ENCODE data around the gene TMEM61.

The TMEM61 gene

DNA sequence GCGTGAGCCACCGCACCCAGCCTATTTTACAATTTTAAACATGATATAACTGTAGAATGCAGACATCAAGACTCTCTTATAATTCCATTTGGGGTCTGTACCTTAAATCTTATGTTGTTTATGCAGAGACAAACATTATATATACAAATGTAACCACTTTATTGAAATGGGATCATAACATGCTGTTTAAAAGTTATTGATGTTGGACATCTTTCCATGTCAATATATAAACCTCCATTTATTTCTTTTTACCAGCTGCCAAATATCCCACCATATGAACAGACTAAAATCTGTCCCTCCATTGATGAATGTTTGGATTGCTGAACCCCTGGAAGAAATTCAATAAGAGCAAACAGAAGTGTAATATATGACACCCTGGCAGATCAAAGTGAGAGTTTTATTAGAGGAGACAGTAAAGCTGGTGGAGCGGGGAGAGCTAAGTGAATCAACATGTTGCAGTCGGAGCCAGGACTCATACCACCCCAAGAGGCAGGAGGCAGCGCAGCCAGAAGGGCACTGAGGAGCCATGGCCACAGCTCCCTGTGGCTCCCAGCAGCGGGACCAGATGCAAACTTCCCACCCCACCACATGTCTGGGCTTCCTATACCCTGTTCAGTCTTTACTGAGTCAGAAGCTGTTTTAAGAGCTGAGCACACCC lies 54.2 kb downstream of the TMEM61 start:
- peaks cover 14 to 37% (median 31%) of the 10 kb centered on the region in 5 donors for H3K27me3 ChIP-seq (ENCODE audit: control insufficient read depth in 5 of 5, insufficient read depth in 4 of 5, low read length in 5 of 5)
- H3K4me1 ChIP-seq (ENCODE audit: control insufficient read depth in 5 of 5, insufficient read depth in 5 of 5, low read length in 5 of 5) = peaks cover 0 to 7% (median 5%) of the 10 kb centered on the region in 5 donors
- H3K27ac ChIP-seq (ENCODE audit: low read depth, low read length) = no peak overlapping the region
- H3K4me3 ChIP-seq (ENCODE audit: low read depth in 1 of 5, low read length in 5 of 5) = no peak overlapping the region
- H3K9ac ChIP-seq (ENCODE audit: low read length in 5 of 5) = no peak overlapping the region
- no peaks in the 10 kb centered on the region for H3K9me3 ChIP-seq (ENCODE audit: control insufficient read depth in 5 of 5, low read length in 5 of 5)
- no peaks in the 10 kb centered on the region for H3K36me3 ChIP-seq (ENCODE audit: control insufficient read depth in 5 of 5, insufficient read depth in 5 of 5, low read length in 5 of 5)

DNA sequence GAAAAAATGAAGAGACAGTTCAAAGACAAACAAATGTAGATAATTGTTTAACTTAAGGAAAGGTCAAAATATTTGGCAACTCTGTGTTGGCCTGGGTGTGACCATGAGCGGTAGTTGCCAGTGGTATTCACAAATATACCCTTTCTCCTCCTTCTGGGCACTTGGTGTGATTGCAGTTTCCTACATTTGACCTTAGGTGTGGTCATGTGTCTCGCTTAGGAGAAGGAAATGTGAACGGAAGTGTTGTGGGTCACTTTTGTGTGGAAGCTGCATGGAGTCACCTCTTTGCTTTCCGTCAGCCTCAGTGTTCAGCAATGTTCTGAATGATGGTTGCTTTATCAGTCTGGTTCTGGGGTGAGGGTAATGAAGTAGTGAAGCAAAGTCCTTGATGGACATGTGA lies 55.5 kb downstream of the TMEM61 start:
- no peak overlapping the region for H3K9ac ChIP-seq (ENCODE audit: low read length in 5 of 5)
- peaks cover 0 to 20% (median 11%) of the 10 kb centered on the region in 5 donors for H3K4me1 ChIP-seq (ENCODE audit: control insufficient read depth in 5 of 5, insufficient read depth in 5 of 5, low read length in 5 of 5)
- H3K36me3 ChIP-seq (ENCODE audit: control insufficient read depth in 5 of 5, insufficient read depth in 5 of 5, low read length in 5 of 5) = no peaks in the 10 kb centered on the region
- H3K4me3 ChIP-seq (ENCODE audit: low read depth in 1 of 5, low read length in 5 of 5) = no peak overlapping the region
- peaks cover 14 to 50% (median 44%) of the 10 kb centered on the region in 5 donors for H3K27me3 ChIP-seq (ENCODE audit: control insufficient read depth in 5 of 5, insufficient read depth in 4 of 5, low read length in 5 of 5)
- H3K27ac ChIP-seq (ENCODE audit: low read depth, low read length) = no peak overlapping the region
- no peaks in the 10 kb centered on the region for H3K9me3 ChIP-seq (ENCODE audit: control insufficient read depth in 5 of 5, low read length in 5 of 5)

DNA sequence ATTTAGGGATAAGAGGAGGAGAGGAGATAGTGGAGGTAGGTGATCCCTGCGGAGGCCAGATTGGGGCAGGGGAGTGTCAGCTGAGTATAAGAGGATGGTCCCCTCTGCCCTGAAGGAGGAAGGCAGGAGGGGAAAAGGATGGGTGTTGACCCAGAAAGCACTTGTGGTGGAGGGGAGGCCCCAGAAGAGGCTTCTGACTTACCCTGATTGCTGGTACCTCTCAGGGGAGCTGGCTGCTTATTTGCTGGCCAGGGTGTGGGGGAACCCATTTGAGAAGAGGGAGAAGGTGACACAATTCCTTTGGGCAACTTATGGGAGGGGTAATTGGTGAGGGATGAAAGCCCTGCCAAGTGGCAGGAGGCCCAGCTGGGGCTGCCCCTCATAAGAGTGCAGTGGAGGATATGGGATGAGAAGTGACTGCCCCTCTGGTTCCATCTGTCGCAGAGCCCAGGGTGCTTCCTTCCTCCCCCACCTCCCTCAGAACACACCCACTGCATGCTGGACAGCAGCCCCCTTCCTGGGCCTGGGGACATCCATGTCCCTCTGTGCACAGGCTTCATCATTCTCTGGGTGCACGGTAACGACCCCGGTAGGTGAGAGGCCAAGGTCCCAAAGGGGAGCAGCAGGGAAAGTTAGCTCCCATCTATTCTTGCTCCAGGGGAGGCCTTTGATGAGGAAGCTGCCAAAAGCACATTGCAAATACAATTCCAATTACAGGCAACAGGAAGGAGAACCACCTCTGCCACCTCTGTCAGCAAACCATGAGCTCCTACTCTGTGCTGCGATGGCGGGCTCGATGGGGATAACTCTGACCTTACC lies 57.5 kb downstream of the TMEM61 start:
- Histone ChIP-seq H3K9ac (ENCODE audit: low read length in 5 of 5) (no peak overlapping the region), H3K9me3 (ENCODE audit: control insufficient read depth in 5 of 5, low read length in 5 of 5) (no peaks in the 10 kb centered on the region), H3K27me3 (ENCODE audit: control insufficient read depth in 5 of 5, insufficient read depth in 4 of 5, low read length in 5 of 5) (peaks cover 14 to 52% (median 48%) of the 10 kb centered on the region in 5 donors), H3K4me1 (ENCODE audit: control insufficient read depth in 5 of 5, insufficient read depth in 5 of 5, low read length in 5 of 5) (peaks cover 0 to 22% (median 11%) of the 10 kb centered on the region in 5 donors), H3K4me3 (ENCODE audit: low read depth in 1 of 5, low read length in 5 of 5) (no peak overlapping the region), H3K27ac (ENCODE audit: low read depth, low read length) (no peak overlapping the region), H3K36me3 (ENCODE audit: control insufficient read depth in 5 of 5, insufficient read depth in 5 of 5, low read length in 5 of 5) (no peaks in the 10 kb centered on the region)

DNA sequence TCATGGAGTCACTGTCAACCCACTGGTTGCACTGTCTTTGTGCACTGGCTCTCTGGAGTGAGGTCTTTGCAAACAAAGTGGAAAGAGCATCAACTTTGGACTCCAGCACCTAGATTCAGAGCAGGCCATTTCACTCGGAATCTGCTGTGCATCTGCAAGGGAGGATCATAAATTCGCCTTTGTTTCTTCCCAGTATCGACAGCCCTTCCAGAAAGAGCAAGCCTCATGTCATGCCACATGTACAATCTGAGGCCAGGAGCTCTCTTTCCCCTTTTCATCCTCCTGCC lies 58.1 kb downstream of the TMEM61 start:
- no peak overlapping the region for H3K27ac ChIP-seq (ENCODE audit: low read depth, low read length)
- no peak overlapping the region for H3K9ac ChIP-seq (ENCODE audit: low read length in 5 of 5)
- no peak overlapping the region for H3K4me3 ChIP-seq (ENCODE audit: low read depth in 1 of 5, low read length in 5 of 5)
- H3K9me3 ChIP-seq (ENCODE audit: control insufficient read depth in 5 of 5, low read length in 5 of 5) = no peaks in the 10 kb centered on the region
- peaks cover 0 to 22% (median 11%) of the 10 kb centered on the region in 5 donors for H3K4me1 ChIP-seq (ENCODE audit: control insufficient read depth in 5 of 5, insufficient read depth in 5 of 5, low read length in 5 of 5)
- H3K27me3 ChIP-seq (ENCODE audit: control insufficient read depth in 5 of 5, insufficient read depth in 4 of 5, low read length in 5 of 5) = peaks cover 14 to 49% (median 48%) of the 10 kb centered on the region in 5 donors
- H3K36me3 ChIP-seq (ENCODE audit: control insufficient read depth in 5 of 5, insufficient read depth in 5 of 5, low read length in 5 of 5) = no peaks in the 10 kb centered on the region

DNA sequence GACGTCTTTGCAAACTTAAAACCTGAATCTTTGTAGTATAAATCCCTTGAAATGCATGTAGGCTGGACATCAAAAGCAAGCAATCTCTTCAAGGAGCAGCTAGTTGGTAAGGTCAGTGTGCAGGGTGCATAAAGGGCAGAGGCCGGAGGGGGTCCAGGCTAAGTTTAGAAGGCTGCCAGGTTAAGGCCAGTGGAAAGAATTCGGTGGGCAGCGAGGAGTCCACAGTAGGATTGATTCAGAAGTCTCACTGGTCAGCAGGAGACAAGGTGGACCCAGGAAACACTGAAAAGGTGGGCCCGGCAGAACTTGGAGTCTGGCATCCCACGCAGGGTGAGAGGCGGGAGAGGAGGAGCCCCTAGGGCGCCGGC lies 58.5 kb downstream of the TMEM61 start:
- peaks cover 0 to 22% (median 11%) of the 10 kb centered on the region in 5 donors for H3K4me1 ChIP-seq (ENCODE audit: control insufficient read depth in 5 of 5, insufficient read depth in 5 of 5, low read length in 5 of 5)
- peaks cover 14 to 45% (median 44%) of the 10 kb centered on the region in 5 donors for H3K27me3 ChIP-seq (ENCODE audit: control insufficient read depth in 5 of 5, insufficient read depth in 4 of 5, low read length in 5 of 5)
- H3K9ac ChIP-seq (ENCODE audit: low read length in 5 of 5) = no peak overlapping the region
- H3K4me3 ChIP-seq (ENCODE audit: low read depth in 1 of 5, low read length in 5 of 5) = no peak overlapping the region
- no peaks in the 10 kb centered on the region for H3K36me3 ChIP-seq (ENCODE audit: control insufficient read depth in 5 of 5, insufficient read depth in 5 of 5, low read length in 5 of 5)
- H3K9me3 ChIP-seq (ENCODE audit: control insufficient read depth in 5 of 5, low read length in 5 of 5) = no peaks in the 10 kb centered on the region
- H3K27ac ChIP-seq (ENCODE audit: low read depth, low read length) = no peak overlapping the region

- Histone ChIP-seq H3K4me3 (ENCODE audit: low read depth in 1 of 5, low read length in 5 of 5) (peak within 1 kb of the TSS in 2 of 5 donors; percentile 5 to 66), H3K36me3 (ENCODE audit: control insufficient read depth in 5 of 5, insufficient read depth in 5 of 5, low read length in 5 of 5) (no peaks in the 10 kb centered on the region), H3K27me3 (ENCODE audit: control insufficient read depth in 5 of 5, insufficient read depth in 4 of 5, low read length in 5 of 5) (peaks cover 14 to 45% (median 42%) of the 10 kb centered on the region in 5 donors), H3K9me3 (ENCODE audit: control insufficient read depth in 5 of 5, low read length in 5 of 5) (no peaks in the 10 kb centered on the region), H3K4me1 (ENCODE audit: control insufficient read depth in 5 of 5, insufficient read depth in 5 of 5, low read length in 5 of 5) (peaks cover 0 to 22% (median 11%) of the 10 kb centered on the region in 5 donors), H3K9ac (ENCODE audit: low read length in 5 of 5) (no peak within 1 kb of the TSS), H3K27ac (ENCODE audit: low read depth, low read length) (no peak within 1 kb of the TSS)
Observed at GRCh38 chr1:55039342-55040082, 59.1 kb downstream of the TMEM61 start, which contains the start of gene PCSK9. PCSK9 (plus strand) TSS chr1:55039548; CDS start chr1:55039838, 290 bp downstream.

DNA sequence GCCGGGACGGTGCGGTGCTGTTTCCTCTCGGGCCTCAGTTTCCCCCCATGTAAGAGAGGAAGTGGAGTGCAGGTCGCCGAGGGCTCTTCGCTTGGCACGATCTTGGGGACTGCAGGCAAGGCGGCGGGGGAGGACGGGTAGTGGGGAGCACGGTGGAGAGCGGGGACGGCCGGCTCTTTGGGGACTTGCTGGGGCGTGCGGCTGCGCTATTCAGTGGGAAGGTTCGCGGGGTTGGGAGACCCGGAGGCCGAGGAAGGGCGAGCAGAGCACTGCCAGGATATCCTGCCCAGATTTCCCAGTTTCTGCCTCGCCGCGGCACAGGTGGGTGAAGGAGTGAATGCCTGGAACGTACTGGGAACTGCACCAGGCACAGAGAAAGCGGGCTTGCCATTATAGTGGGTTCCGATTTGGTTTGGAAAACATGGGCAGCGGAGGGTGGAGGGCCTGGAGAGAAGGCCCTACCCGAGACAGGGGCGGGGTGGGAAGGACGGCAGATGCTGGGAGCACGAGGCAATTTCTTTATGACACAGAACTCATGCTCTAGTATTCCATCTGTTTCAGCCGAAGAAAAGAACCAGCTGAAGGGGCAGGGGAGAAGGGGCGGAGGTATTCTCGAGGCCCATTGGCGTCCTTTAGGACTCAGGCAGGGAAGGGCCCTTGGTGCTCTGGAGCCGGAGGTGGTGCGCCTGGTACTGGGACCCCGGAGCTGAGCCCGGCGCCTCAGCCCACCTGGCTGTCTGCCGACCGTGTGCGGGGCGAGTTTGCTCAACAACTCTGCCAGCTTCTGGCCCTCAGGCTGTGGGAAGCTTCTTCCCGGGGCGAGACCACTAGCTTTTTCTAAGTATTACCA lies 59.9 kb downstream of the TMEM61 start:
- Histone ChIP-seq H3K4me1 (ENCODE audit: control insufficient read depth in 5 of 5, insufficient read depth in 5 of 5, low read length in 5 of 5) (peaks cover 0 to 22% (median 11%) of the 10 kb centered on the region in 5 donors), H3K4me3 (ENCODE audit: low read depth in 1 of 5, low read length in 5 of 5) (peak overlapping the region in 1 of 5 donors; percentile 66), H3K9ac (ENCODE audit: low read length in 5 of 5) (no peak overlapping the region), H3K36me3 (ENCODE audit: control insufficient read depth in 5 of 5, insufficient read depth in 5 of 5, low read length in 5 of 5) (no peaks in the 10 kb centered on the region), H3K27ac (ENCODE audit: low read depth, low read length) (no peak overlapping the region), H3K9me3 (ENCODE audit: control insufficient read depth in 5 of 5, low read length in 5 of 5) (no peaks in the 10 kb centered on the region), H3K27me3 (ENCODE audit: control insufficient read depth in 5 of 5, insufficient read depth in 4 of 5, low read length in 5 of 5) (peaks cover 14 to 45% (median 37%) of the 10 kb centered on the region in 5 donors)

DNA sequence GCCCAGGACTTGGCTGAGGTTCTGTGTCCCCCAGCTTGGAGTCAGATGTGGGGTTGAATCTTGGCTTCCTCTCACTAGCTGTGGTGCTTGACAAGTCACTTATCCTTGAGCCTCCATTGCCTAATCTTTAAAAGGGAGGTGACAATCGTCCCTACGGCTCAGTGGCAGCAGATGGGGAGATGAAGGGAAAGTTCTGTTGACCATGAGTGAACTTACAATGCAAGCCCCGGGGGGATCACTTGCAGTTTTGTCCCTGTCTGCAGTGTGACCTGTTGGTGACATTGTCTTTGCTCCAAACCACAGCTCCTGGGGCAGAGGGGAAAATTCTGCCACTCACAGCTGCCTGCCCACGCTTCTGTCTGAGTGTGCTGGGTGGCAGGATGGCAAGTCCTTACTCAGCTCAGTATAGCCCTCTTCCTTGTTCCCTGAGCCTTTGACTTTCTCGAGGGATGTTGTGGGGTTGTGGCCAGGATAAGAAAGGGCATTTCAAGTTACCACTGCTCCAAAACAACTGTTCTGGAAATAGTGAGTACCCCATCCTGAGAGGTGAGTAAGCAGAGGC lies 60.6 kb downstream of the TMEM61 start:
- H3K9ac ChIP-seq (ENCODE audit: low read length in 5 of 5) = no peak overlapping the region
- no peaks in the 10 kb centered on the region for H3K36me3 ChIP-seq (ENCODE audit: control insufficient read depth in 5 of 5, insufficient read depth in 5 of 5, low read length in 5 of 5)
- no peak overlapping the region for H3K27ac ChIP-seq (ENCODE audit: low read depth, low read length)
- peaks cover 0 to 22% (median 11%) of the 10 kb centered on the region in 5 donors for H3K4me1 ChIP-seq (ENCODE audit: control insufficient read depth in 5 of 5, insufficient read depth in 5 of 5, low read length in 5 of 5)
- H3K27me3 ChIP-seq (ENCODE audit: control insufficient read depth in 5 of 5, insufficient read depth in 4 of 5, low read length in 5 of 5) = peaks cover 14 to 45% (median 37%) of the 10 kb centered on the region in 5 donors
- no peaks in the 10 kb centered on the region for H3K9me3 ChIP-seq (ENCODE audit: control insufficient read depth in 5 of 5, low read length in 5 of 5)
- no peak overlapping the region for H3K4me3 ChIP-seq (ENCODE audit: low read depth in 1 of 5, low read length in 5 of 5)

DNA sequence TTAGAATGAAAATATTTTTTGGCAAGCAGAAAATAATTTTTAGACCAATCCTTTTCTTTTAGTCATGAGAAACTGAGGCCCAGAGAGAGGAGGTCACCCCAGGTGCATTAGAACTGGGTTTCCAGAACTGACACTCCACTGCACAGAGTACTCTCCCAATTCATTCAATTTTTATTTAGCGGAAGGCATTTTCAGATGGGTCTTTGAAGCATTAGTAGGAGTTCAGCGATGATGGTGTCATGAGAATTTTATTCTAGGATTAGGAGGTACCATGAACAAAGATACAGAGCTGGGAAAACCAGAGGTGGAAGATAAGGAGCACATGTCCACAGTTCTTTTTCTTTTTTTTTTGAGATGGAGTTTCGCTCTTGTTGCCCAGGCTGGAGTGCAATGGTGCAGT lies 61.2 kb downstream of the TMEM61 start:
- Histone ChIP-seq H3K36me3 (ENCODE audit: control insufficient read depth in 5 of 5, insufficient read depth in 5 of 5, low read length in 5 of 5) (no peaks in the 10 kb centered on the region), H3K4me3 (ENCODE audit: low read depth in 1 of 5, low read length in 5 of 5) (no peak overlapping the region), H3K4me1 (ENCODE audit: control insufficient read depth in 5 of 5, insufficient read depth in 5 of 5, low read length in 5 of 5) (peaks cover 0 to 22% (median 11%) of the 10 kb centered on the region in 5 donors), H3K27ac (ENCODE audit: low read depth, low read length) (no peak overlapping the region), H3K9ac (ENCODE audit: low read length in 5 of 5) (no peak overlapping the region), H3K27me3 (ENCODE audit: control insufficient read depth in 5 of 5, insufficient read depth in 4 of 5, low read length in 5 of 5) (peaks cover 14 to 43% (median 37%) of the 10 kb centered on the region in 5 donors), H3K9me3 (ENCODE audit: control insufficient read depth in 5 of 5, low read length in 5 of 5) (no peaks in the 10 kb centered on the region)

All from subcutaneous abdominal adipose tissue (tissue), 5 donors.